HG02970 (cell line): ENCODE results near the gene VEGFB.

Experiments
- ATAC-seq: cut with Tn5 transposase; IDR thresholded peaks from one replicate; pipeline ENCODE4 v1.9.1; 2021; ENCODE audit warnings: mild to moderate bottlenecking, moderate library complexity, moderate number of reproducible peaks; ENCODE audit not compliant: unreplicated experiment, low FRiP score

VEGFB gene

DNA sequence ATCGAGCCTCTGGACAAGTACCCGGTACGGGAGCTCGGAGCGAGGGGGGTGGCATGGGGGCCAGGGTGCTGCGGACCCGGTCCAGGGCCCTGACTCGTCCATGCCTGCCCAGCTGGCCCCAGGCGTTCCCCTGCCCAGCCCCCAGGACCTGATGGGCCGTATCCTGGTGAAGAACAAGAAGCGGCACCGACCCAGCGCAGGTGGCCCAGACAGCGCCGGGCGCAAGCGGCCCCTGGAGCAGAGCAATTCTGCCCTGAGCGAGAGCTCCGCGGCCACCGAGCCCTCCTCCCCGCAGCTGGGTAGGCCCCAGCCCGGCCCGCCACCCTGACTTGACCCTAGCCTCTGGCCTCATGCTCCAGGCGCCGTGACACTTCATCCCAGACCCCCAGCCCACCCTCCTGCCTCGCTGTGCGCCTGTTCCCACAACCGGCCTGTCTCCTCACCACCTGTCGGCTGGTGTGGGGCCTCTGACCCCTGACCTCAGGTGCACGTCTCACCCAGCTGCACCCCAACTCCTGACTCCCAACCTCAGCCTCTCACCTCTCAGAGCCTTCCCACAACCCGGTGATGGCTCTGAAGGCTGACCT is 24.7 kb downstream of the VEGFB start:
- ATAC-seq = no peak

DNA sequence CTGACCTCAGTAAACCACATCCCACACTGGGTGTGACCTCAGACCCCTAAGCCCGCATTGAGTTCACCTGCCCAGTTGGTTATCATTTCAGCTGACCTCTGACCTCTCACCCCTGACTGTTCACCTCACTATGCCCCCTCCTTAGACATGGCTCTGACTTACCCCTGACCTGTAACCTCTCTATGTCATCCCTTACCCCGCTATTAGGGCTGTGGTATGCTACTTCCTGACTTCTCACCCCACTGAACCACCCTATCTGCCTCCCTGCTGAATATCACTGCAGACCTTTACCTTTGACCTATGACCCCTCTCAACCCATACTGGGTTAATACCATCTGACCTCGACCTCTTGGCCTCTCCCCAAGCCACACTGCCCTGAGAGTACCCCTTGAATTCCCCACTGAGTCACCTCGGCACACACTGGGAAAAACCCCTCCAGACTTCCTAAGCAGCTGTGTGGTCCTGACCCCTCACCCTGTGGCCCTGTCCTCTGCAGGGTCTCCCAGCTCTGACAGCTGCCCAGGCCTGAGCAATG is 25.2 kb downstream of the VEGFB start:
- no peak for ATAC-seq

DNA sequence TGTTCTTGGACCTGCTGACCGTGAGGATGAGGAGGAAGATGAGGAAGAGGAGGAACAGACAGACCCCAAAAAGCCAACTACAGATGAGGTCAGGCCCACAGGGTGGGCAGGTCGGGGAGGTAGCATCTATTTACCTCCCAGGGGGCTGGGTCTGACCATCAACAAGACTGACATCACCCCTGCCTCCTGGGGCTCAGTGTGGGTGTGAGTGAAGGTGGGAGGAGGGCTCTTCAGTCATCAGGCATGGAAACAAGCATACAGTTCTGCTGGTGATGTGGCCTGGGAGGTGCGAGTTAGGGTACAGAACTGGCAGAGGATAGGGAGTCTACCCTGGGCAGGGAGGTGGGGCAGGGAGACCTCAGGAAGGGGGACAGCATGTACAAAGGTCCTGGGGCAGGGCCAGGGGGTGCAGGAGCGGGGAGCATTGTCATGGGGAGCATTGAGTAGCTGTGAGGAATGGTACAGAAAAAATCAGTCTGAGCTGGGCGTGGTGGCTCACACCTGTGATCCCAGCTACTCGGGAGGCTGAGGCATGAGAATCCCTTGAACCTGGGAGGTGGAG is 25.8 kb downstream of the VEGFB start:
- ATAC-seq = no peak

DNA sequence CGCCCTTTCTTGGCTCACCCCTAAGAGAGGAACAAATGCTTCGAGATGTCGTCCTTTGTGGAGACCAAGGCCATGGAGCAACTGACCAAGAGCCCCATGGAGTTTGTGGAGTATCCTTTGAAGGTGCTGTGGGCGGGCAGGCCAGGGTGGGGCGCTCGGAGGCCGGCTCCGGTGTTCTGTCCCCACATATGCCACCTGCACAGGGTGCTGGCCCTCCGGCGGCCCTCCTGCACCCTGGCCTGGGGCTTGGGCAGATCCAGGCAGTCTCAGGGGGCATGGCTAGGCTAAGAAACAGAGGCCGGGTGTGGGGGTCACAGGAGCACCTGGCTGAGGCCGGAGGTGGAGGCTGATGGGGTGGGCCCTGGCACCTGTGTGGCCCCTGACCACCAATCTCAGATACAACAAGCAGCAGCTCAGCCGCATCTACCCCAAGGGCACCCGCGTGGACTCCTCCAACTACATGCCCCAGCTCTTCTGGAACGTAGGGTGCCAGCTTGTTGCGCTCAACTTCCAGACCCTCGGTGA is 27.2 kb downstream of the VEGFB start:
- ATAC-seq = no peak

GRCh38 chr11:64262271-64263002 is 28.1 kb downstream of the VEGFB start:
- no peak for ATAC-seq

GRCh38 chr11:64263021-64263946 is 28.9 kb downstream of the VEGFB start:
- ATAC-seq = no peak

DNA sequence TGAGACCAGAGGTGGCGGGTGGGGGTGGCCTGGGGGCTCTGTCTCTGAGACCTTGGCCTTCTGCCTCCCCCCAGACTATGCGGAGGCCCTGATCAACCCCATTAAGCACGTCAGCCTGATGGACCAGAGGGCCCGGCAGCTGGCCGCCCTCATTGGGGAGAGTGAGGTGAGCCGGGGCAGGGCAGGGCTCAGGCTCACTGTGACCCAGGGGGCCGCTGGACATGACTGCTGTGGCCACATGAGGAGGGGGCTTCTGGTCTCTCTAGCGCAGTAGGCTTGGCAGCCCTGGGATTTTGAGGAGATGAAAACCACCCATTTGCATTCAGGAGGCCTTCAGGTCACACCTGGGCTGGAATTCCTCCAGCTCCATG is 29.5 kb downstream of the VEGFB start:
- no peak for ATAC-seq

GRCh38 chr11:64264371-64264852 is 30.0 kb downstream of the VEGFB start:
- no peak for ATAC-seq

DNA sequence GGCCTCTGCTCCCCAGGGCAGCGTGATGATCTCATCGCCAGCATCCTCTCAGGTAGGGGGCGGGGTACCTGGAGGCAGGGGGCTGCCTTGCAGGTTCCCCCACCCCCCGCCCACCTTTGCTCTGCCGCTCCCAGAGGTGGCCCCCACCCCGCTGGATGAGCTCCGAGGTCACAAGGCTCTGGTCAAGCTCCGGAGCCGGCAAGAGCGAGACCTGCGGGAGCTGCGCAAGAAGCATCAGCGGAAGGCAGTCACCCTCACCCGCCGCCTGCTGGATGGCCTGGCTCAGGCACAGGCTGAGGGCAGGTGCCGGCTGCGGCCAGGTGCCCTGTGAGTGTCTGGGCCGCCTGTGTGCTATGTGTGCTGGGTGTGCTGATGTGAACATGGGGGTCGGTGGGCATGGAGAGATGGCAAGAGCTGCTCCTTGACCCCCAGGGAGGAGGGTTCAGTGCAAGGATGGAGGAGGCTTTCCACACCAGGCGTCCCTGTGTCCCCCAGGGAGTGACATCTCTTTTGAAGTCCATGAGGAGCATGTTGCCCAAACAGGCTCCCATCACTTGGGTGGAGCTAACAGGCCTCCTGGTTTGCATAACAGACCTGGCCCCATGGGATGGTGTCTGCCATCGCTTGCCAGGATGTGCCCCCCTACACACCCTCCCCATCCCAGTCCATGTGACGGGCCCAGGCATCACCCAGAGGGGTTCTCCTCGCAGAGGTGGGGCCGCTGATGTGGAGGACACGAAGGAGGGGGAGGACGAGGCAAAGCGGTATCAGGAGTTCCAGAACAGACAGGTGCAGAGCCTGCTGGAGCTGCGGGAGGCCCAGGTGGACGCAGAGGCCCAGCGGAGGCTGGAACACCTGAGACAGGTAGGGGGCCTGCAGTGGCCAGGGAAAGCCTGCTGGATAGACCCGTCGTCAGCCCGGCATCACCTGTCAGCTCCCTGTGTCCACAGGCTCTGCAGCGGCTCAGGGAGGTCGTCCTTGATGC is 31.1 kb downstream of the VEGFB start:
- ATAC-seq = no peak

GRCh38 chr11:64266339-64266738 is 32.0 kb downstream of the VEGFB start:
- ATAC-seq = no peak

- ATAC-seq = no peak
These were observed 33.0 kb downstream of the VEGFB start for GRCh38 chr11:64267207-64267945.

- no peak for ATAC-seq
These were observed 33.9 kb downstream of the VEGFB start for GRCh38 chr11:64268025-64268892.

DNA sequence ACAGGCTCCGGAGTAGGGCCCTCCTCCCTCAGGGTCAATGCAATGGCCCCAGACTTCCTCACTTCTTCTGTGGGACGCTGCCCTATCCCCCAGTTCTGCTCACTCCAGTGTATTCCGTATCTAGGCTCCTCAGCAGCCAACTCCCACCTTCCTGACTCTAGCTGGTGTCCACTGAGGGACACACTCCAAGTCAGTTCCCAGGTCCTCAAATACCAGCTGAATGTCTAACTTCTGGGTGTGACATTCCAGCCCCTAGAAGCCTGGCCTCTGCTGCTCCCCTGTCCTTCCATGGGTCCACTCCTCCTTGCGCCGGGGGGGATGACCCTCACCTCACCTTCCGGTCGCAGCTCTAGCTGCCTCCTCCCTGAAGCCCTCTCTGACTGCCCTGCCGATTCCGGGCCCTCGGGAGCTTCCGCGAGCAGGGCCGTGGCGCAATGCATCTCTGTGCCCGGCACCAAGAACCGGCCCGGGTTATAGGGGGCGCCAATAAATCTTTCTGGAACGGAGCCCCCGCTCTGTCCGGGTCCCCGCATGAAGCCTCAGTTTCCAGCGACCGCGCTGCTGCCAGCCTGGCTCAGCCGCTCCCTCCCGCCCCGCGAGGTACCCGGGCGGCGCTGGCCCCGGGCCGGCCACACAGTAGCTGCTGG is 34.6 kb downstream of the VEGFB start:
- no peak for ATAC-seq

DNA sequence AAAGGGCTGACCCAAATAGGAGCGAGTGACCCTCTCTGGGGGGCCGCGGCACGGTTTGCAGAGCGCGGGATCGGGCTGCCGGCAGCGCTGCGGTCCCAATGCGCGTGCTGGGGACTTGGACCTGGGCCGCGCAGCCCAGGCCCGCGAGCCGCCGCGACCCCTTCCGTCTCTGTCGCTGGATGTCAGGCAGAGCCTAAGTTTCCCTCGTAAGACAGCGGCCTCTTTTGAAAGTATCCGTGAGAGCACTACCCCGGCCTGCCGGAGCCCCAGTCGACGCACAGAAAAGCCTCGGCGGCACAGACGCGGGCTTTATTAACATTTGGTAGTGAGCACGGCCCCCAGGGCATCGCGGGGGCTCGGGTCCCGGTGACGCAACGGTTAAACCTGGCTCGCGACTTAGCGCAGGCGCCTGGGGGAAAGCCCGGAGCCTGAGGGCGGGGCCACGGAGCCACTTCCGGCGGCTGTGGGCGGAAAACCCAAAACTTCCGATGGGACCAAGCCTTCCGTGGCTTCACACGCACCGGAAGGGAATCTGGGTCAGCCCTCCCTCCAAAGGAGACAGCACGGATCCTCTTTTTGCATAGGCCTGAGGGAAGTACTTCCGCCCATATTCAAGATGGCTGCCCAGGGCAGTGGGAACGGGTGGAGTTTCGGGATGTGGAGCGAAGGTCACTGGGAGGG is 35.3 kb downstream of the VEGFB start:
- peak; percentile 68 for ATAC-seq

GRCh38 chr11:64275031-64275800 is 40.8 kb downstream of the VEGFB start:
- ATAC-seq = no peak

- no peak for ATAC-seq
These were observed 41.5 kb downstream of the VEGFB start for GRCh38 chr11:64275841-64276240.
